ENCODE results near the gene KCP. TPM values are rescaled to one million over a fixed set of nuclear protein-coding genes. Genes with fewer than 3 reads are reported as not detected.
A peak's percentile ranks its signal among the peaks of the same experiment; 100 is the strongest.

KCP gene
- total and polyA plus RNA-seq, 8 donors, result 1.5 to 9.8 (median 7.0) TPM

DNA sequence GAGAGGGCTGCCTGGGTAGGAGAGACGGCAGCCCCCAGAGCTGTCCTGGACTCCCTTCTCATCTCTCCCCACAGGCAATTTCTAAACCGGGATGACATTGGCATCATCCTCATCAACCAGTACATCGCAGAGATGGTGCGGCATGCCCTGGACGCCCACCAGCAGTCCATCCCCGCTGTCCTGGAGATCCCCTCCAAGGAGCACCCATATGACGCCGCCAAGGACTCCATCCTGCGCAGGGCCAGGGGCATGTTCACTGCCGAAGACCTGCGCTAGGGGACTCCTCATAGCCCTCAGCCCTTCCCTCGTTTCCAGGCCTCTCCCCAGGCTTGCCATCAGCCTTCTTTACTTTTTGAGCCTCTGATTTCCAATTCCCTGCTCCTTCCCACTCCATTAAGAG is 45.2 kb downstream of the KCP start:
- intact Hi-C loops (cut with DNase I), result no loop called here
- H3K4me3 ChIP-seq, result no peak overlapping the region
- H3K27me3 ChIP-seq, result peaks cover 0 to 17% of the 10 kb centered on the region in 2 donors
- H3K4me1 ChIP-seq, result peaks cover 23 to 37% of the 10 kb centered on the region in 2 donors
- no peaks in the 10 kb centered on the region for H3K9me3 ChIP-seq
- no peak for DNase-seq
- peaks cover 0 to 21% of the 10 kb centered on the region in 2 donors for H3K36me3 ChIP-seq
- no peak for ATAC-seq
- no peak overlapping the region for H3K27ac ChIP-seq
- TF ChIP-seq, protein P1, sequence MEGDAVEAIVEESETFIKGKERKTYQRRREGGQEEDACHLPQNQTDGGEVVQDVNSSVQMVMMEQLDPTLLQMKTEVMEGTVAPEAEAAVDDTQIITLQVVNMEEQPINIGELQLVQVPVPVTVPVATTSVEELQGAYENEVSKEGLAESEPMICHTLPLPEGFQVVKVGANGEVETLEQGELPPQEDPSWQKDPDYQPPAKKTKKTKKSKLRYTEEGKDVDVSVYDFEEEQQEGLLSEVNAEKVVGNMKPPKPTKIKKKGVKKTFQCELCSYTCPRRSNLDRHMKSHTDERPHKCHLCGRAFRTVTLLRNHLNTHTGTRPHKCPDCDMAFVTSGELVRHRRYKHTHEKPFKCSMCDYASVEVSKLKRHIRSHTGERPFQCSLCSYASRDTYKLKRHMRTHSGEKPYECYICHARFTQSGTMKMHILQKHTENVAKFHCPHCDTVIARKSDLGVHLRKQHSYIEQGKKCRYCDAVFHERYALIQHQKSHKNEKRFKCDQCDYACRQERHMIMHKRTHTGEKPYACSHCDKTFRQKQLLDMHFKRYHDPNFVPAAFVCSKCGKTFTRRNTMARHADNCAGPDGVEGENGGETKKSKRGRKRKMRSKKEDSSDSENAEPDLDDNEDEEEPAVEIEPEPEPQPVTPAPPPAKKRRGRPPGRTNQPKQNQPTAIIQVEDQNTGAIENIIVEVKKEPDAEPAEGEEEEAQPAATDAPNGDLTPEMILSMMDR (IDR thresholded peaks at IDR 0.05), result no peak

DNA sequence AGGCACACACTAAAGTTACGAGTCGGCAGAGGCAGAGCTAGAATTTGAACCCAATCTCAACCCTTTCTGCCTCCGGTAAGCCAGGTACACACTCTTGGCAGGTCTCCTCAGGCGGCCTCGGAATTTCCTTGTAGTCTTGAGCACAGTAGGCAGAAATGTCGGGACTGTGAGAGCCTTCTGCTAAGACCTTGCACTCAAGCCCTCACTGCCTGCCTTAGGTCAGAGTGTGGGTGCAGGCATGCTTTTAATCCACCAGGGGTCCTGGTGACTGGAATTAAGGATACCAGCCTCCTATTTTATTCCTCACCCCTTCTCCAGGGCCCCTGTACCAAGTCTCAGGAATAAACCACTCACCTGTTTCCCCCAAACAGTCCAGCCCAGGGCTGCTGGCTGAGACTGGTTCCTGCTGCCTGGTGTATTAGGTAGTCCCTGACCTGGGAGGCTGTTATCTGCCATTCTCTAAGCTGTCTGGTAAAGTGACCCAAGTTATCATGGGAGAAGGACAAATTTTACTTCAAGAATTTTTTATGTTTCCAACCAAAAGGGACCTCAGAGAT is 47.0 kb downstream of the KCP start:
- Histone ChIP-seq H3K4me3 (peak overlapping the region; percentile 88 to 95), H3K36me3 (peaks cover 0 to 21% of the 10 kb centered on the region in 2 donors), H3K4me1 (peaks cover 16 to 21% of the 10 kb centered on the region in 2 donors), H3K27ac (peak overlapping the region; percentile 79 to 84), H3K27me3 (no peaks in the 10 kb centered on the region), H3K9me3 (no peaks in the 10 kb centered on the region)
- DNase-seq (peak in 1 of 4 donors; percentile 44), ATAC-seq (peak; percentile 59)
- TF ChIP-seq, protein P1 (IDR thresholded peaks at IDR 0.05), result peak; percentile 21 to 50
- intact Hi-C loops (cut with DNase I), result no loop called here

DNA sequence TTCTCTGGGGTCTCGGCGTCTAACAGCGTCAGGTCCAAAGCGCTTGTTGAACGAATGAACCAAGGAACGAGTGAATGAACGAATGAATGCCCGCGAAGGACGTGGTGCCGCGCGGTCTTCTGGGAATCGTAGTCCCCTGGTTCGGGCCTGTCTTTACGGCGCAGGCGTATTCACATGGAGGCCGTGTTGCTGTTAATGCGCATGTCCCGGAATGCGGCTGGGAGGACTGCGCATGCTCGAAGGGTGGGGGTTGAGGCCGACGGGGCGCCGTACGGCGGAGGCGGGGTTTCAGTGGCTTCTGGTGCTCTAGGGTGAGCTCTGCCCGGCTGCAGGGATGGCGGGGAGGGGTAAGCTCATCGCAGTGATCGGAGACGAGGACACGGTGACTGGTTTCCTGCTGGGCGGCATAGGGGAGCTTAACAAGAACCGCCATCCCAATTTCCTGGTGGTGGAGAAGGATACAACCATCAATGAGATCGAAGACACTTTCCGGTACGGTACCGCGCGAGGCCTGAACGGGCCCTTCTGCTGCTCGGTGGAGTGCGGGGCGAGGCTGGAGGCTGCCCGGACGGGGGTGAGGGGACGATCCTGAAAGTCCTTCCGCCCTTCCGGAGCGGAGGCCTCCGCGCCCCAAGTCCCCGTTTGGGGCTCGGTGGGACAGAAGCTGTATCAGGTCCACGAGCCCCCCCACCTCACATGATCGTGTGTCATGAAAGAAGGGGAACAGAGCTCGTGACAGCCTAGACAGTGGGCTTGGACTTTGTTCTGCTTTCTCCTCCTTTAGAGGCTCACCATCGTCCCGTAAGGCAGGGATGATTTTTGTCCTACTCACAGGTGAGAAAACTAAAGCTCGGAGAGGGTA is 47.7 kb downstream of the KCP start, which contains the start of gene ATP6V1F:
Gene ATP6V1F, plus strand, starts transcription at position 286 of the 862 bp plus-strand sequence. Its CDS starts 49 bp downstream, at position 335.
- TF ChIP-seq, protein P1 (IDR thresholded peaks at IDR 0.05), result no peak
- H3K9me3 ChIP-seq, result no peaks in the 10 kb centered on the region
- peak; percentile 94 for ATAC-seq

DNA sequence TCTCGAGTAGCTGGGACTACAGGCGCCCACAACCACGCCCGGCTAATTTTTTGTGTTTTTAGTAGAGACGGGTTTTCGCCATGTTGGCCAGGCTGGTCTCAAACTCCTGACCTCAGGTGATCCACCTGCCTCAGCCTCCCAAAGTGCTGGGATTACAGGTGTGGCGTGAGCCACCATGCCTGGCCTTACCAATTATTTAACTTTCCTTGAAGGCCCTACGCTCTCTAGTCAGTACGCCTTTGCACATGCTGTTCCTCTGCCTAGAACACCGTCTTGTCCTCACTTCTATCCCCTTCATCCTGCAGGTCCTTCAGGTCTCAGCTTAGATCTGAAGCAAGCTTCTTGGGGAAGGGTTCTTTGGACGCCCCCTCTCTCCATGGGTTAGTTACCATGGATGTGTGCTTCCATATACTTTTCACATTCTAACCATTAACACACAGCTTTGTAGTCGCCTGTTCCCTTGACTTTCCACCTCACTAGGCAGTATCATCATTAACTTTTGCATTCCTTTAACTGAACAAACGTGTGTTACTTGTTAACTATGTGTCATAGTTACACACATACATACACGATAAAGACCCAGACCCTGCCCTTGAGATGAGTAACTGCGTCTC is 48.4 kb downstream of the KCP start:
- Histone ChIP-seq H3K4me1 (peaks cover 16% of the 10 kb centered on the region in 2 donors), H3K36me3 (peaks cover 0 to 21% of the 10 kb centered on the region in 2 donors), H3K27me3 (no peaks in the 10 kb centered on the region), H3K9me3 (no peaks in the 10 kb centered on the region), H3K27ac (peak overlapping the region in 1 of 2 donors; percentile 84), H3K4me3 (peak overlapping the region; percentile 17 to 95)
- intact Hi-C loops (cut with DNase I), result no loop called here
- ATAC-seq, result no peak
- DNase-seq, result no peak
- TF ChIP-seq, protein P1 (IDR thresholded peaks at IDR 0.05), result no peak

More for the DNA sequence above, 47.7 kb downstream of the KCP start, which contains the start of gene ATP6V1F:
- H3K36me3 ChIP-seq, result peaks cover 0 to 21% of the 10 kb centered on the region in 2 donors
- H3K4me3 ChIP-seq, result peak within 1 kb of the TSS; percentile 88 to 95
- H3K27me3 ChIP-seq, result no peaks in the 10 kb centered on the region
- intact Hi-C loops (cut with DNase I), result no loop called here
- peak within 1 kb of the TSS; percentile 79 to 84 for H3K27ac ChIP-seq
- peaks cover 16% of the 10 kb centered on the region in 2 donors for H3K4me1 ChIP-seq
- DNase-seq, result peak; percentile 97 to 99 (median 98)
